ENCODE results near the gene EXTL1.
A peak's percentile ranks its signal among the peaks of the same experiment; 100 is the strongest.

EXTL1 gene

GRCh38 chr1:26029054-26029863 lies 7.7 kb downstream of the EXTL1 start:
- peaks cover 1 to 2% of the 10 kb centered on the region in 2 donors for H3K4me1 ChIP-seq (ENCODE audit: control insufficient read depth in 2 of 2, insufficient read depth in 1 of 2, low read depth in 1 of 2, low read length in 2 of 2)
- no peaks in the 10 kb centered on the region for H3K9me3 ChIP-seq (replicated peaks in 1 of 2; ENCODE audit: control insufficient read depth in 2 of 2, insufficient read depth in 1 of 2, low read depth in 1 of 2, low read length in 2 of 2)
- no peak overlapping the region for H3K4me2 ChIP-seq (ENCODE audit: insufficient read depth, low read length, poor library complexity, severe bottlenecking)
- no peak overlapping the region for H4K91ac ChIP-seq (ENCODE audit: low read depth, low read length, poor library complexity)
- WGBS, 2 donors (ENCODE audit: extremely low coverage in 2 of 2, insufficient read length in 2 of 2, insufficient replicate concordance in 1 of 2), result no CpG with 5 or more reads among the region's 15 CpGs
- no peak overlapping the region for H3K9ac ChIP-seq (ENCODE audit: low read depth, low read length, poor library complexity)
- peak overlapping the region; percentile 59 for H3K18ac ChIP-seq (ENCODE audit: low read length)
- H3K79me1 ChIP-seq (ENCODE audit: low read depth, low read length), result no peaks in the 10 kb centered on the region
- H3K14ac ChIP-seq (ENCODE audit: low read length), result peak overlapping the region; percentile 87
- no peak overlapping the region for H2BK5ac ChIP-seq (ENCODE audit: low read length)
- H3K27ac ChIP-seq (replicated peaks; ENCODE audit: low read length), result no peak overlapping the region
- DNase-seq (ENCODE audit: low spot score), result no peak
- peak overlapping the region; percentile 44 for H3K23ac ChIP-seq (ENCODE audit: low read depth, low read length, poor library complexity)
- no peak overlapping the region for H2BK120ac ChIP-seq (ENCODE audit: low read depth, low read length)
- H2AK5ac ChIP-seq (ENCODE audit: low read depth, low read length), result peak overlapping the region; percentile 63
- H2AFZ ChIP-seq (ENCODE audit: low read length), result no peak overlapping the region
- no peak overlapping the region for H3K4ac ChIP-seq (ENCODE audit: low read length)
- H3K36me3 ChIP-seq (replicated peaks in 1 of 2; ENCODE audit: control insufficient read depth in 2 of 2, insufficient read depth in 2 of 2, low read length in 2 of 2), result no peaks in the 10 kb centered on the region
- peaks cover 0 to 17% (median 3%) of the 10 kb centered on the region in 3 experiments for H3K27me3 ChIP-seq (ENCODE audit: control insufficient read depth in 3 of 3, insufficient read depth in 3 of 3, low read depth in 1 of 3, low read length in 3 of 3)
- H4K8ac ChIP-seq (ENCODE audit: low read depth, low read length), result no peak overlapping the region
- no peak overlapping the region for H2BK12ac ChIP-seq (ENCODE audit: low read length)
- H3K4me3 ChIP-seq (ENCODE audit: low read length in 2 of 2), result no peak overlapping the region
- H2BK15ac ChIP-seq (ENCODE audit: low read length), result no peak overlapping the region

GRCh38 chr1:26029864-26030481 lies 8.4 kb downstream of the EXTL1 start:
- Histone ChIP-seq H3K9ac (ENCODE audit: low read depth, low read length, poor library complexity) (no peak overlapping the region), H3K4me3 (ENCODE audit: low read length in 2 of 2) (no peak overlapping the region), H2BK12ac (ENCODE audit: low read length) (no peak overlapping the region), H3K79me1 (ENCODE audit: low read depth, low read length) (no peaks in the 10 kb centered on the region), H3K27ac (replicated peaks; ENCODE audit: low read length) (no peak overlapping the region), H2BK15ac (ENCODE audit: low read length) (no peak overlapping the region), H3K18ac (ENCODE audit: low read length) (no peak overlapping the region), H4K91ac (ENCODE audit: low read depth, low read length, poor library complexity) (no peak overlapping the region), H4K8ac (ENCODE audit: low read depth, low read length) (no peak overlapping the region), H2AFZ (ENCODE audit: low read length) (no peak overlapping the region), H2AK5ac (ENCODE audit: low read depth, low read length) (no peak overlapping the region), H3K27me3 (ENCODE audit: control insufficient read depth in 3 of 3, insufficient read depth in 3 of 3, low read depth in 1 of 3, low read length in 3 of 3) (peaks cover 0 to 17% (median 8%) of the 10 kb centered on the region in 3 experiments), H2BK5ac (ENCODE audit: low read length) (peak overlapping the region; percentile 46), H3K9me3 (replicated peaks in 1 of 2; ENCODE audit: control insufficient read depth in 2 of 2, insufficient read depth in 1 of 2, low read depth in 1 of 2, low read length in 2 of 2) (no peaks in the 10 kb centered on the region), H3K14ac (ENCODE audit: low read length) (no peak overlapping the region), H3K4me1 (ENCODE audit: control insufficient read depth in 2 of 2, insufficient read depth in 1 of 2, low read depth in 1 of 2, low read length in 2 of 2) (peaks cover 5 to 7% of the 10 kb centered on the region in 2 donors), H3K23ac (ENCODE audit: low read depth, low read length, poor library complexity) (no peak overlapping the region), H3K36me3 (replicated peaks in 1 of 2; ENCODE audit: control insufficient read depth in 2 of 2, insufficient read depth in 2 of 2, low read length in 2 of 2) (no peaks in the 10 kb centered on the region), H2BK120ac (ENCODE audit: low read depth, low read length) (no peak overlapping the region), H3K4ac (ENCODE audit: low read length) (no peak overlapping the region), H3K4me2 (ENCODE audit: insufficient read depth, low read length, poor library complexity, severe bottlenecking) (no peak overlapping the region)
- WGBS, 2 donors (ENCODE audit: extremely low coverage in 2 of 2, insufficient read length in 2 of 2, insufficient replicate concordance in 1 of 2), result no CpG with 5 or more reads among the region's 7 CpGs
- DNase-seq (ENCODE audit: low spot score), result no peak

DNA sequence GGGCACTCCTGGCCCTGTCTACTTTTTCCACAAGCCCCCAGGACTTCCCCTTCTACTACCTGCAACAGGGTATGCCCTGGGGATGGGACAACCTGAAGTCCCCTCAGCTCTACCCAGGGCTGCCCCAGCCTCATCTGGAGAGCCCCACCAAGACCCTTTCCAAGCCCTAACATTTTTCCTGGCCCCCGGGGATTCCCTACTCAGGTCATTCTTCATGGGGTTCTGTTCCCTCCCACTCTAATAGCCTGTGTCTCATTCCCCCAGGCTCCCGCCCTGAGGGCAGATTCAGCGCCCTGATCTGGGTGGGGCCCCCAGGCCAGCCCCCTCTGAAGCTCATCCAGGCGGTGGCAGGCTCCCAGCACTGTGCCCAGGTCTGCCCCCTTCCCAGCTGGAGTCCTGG lies 9.6 kb downstream of the EXTL1 start:
- H3K9me3 ChIP-seq (replicated peaks in 1 of 2; ENCODE audit: control insufficient read depth in 2 of 2, insufficient read depth in 1 of 2, low read depth in 1 of 2, low read length in 2 of 2), result no peaks in the 10 kb centered on the region
- no peak overlapping the region for H2AK5ac ChIP-seq (ENCODE audit: low read depth, low read length)
- WGBS, 2 donors (ENCODE audit: extremely low coverage in 2 of 2, insufficient read length in 2 of 2, insufficient replicate concordance in 1 of 2), result no CpG with 5 or more reads among the region's 4 CpGs
- no peak overlapping the region for H3K18ac ChIP-seq (ENCODE audit: low read length)
- no peaks in the 10 kb centered on the region for H3K79me1 ChIP-seq (ENCODE audit: low read depth, low read length)
- H2BK15ac ChIP-seq (ENCODE audit: low read length), result no peak overlapping the region
- DNase-seq (ENCODE audit: low spot score), result no peak
- H2BK120ac ChIP-seq (ENCODE audit: low read depth, low read length), result no peak overlapping the region
- no peak overlapping the region for H3K9ac ChIP-seq (ENCODE audit: low read depth, low read length, poor library complexity)
- no peak overlapping the region for H3K14ac ChIP-seq (ENCODE audit: low read length)
- no peak overlapping the region for H2AFZ ChIP-seq (ENCODE audit: low read length)
- H4K8ac ChIP-seq (ENCODE audit: low read depth, low read length), result no peak overlapping the region
- H3K4me2 ChIP-seq (ENCODE audit: insufficient read depth, low read length, poor library complexity, severe bottlenecking), result no peak overlapping the region
- no peak overlapping the region for H3K27ac ChIP-seq (replicated peaks; ENCODE audit: low read length)
- no peaks in the 10 kb centered on the region for H3K36me3 ChIP-seq (replicated peaks in 1 of 2; ENCODE audit: control insufficient read depth in 2 of 2, insufficient read depth in 2 of 2, low read length in 2 of 2)
- H3K23ac ChIP-seq (ENCODE audit: low read depth, low read length, poor library complexity), result no peak overlapping the region
- H4K91ac ChIP-seq (ENCODE audit: low read depth, low read length, poor library complexity), result no peak overlapping the region
- H2BK5ac ChIP-seq (ENCODE audit: low read length), result peak overlapping the region; percentile 46
- H3K4ac ChIP-seq (ENCODE audit: low read length), result no peak overlapping the region
- peaks cover 7 to 8% of the 10 kb centered on the region in 2 donors for H3K4me1 ChIP-seq (ENCODE audit: control insufficient read depth in 2 of 2, insufficient read depth in 1 of 2, low read depth in 1 of 2, low read length in 2 of 2)
- no peak overlapping the region for H3K4me3 ChIP-seq (ENCODE audit: low read length in 2 of 2)
- H3K27me3 ChIP-seq (ENCODE audit: control insufficient read depth in 3 of 3, insufficient read depth in 3 of 3, low read depth in 1 of 3, low read length in 3 of 3), result peaks cover 0 to 12% (median 8%) of the 10 kb centered on the region in 3 experiments
- no peak overlapping the region for H2BK12ac ChIP-seq (ENCODE audit: low read length)

GRCh38 chr1:26031611-26032220 lies 10.1 kb downstream of the EXTL1 start:
- no peak overlapping the region for H3K4me3 ChIP-seq (ENCODE audit: low read length in 2 of 2)
- no peaks in the 10 kb centered on the region for H3K36me3 ChIP-seq (replicated peaks in 1 of 2; ENCODE audit: control insufficient read depth in 2 of 2, insufficient read depth in 2 of 2, low read length in 2 of 2)
- no peak overlapping the region for H3K4me2 ChIP-seq (ENCODE audit: insufficient read depth, low read length, poor library complexity, severe bottlenecking)
- no peak overlapping the region for H4K91ac ChIP-seq (ENCODE audit: low read depth, low read length, poor library complexity)
- H2BK120ac ChIP-seq (ENCODE audit: low read depth, low read length), result no peak overlapping the region
- H2AFZ ChIP-seq (ENCODE audit: low read length), result no peak overlapping the region
- peak overlapping the region; percentile 46 for H2BK5ac ChIP-seq (ENCODE audit: low read length)
- H3K4me1 ChIP-seq (ENCODE audit: control insufficient read depth in 2 of 2, insufficient read depth in 1 of 2, low read depth in 1 of 2, low read length in 2 of 2), result peaks cover 9 to 12% of the 10 kb centered on the region in 2 donors
- no peak overlapping the region for H2BK15ac ChIP-seq (ENCODE audit: low read length)
- no peak for DNase-seq (ENCODE audit: low spot score)
- H3K4ac ChIP-seq (ENCODE audit: low read length), result no peak overlapping the region
- no peak overlapping the region for H4K8ac ChIP-seq (ENCODE audit: low read depth, low read length)
- no peak overlapping the region for H3K14ac ChIP-seq (ENCODE audit: low read length)
- no peaks in the 10 kb centered on the region for H3K79me1 ChIP-seq (ENCODE audit: low read depth, low read length)
- no peaks in the 10 kb centered on the region for H3K9me3 ChIP-seq (replicated peaks in 1 of 2; ENCODE audit: control insufficient read depth in 2 of 2, insufficient read depth in 1 of 2, low read depth in 1 of 2, low read length in 2 of 2)
- H2BK12ac ChIP-seq (ENCODE audit: low read length), result no peak overlapping the region
- no peak overlapping the region for H2AK5ac ChIP-seq (ENCODE audit: low read depth, low read length)
- no CpG with 5 or more reads among the region's 3 CpGs for WGBS, 2 donors (ENCODE audit: extremely low coverage in 2 of 2, insufficient read length in 2 of 2, insufficient replicate concordance in 1 of 2)
- H3K23ac ChIP-seq (ENCODE audit: low read depth, low read length, poor library complexity), result no peak overlapping the region
- peaks cover 0 to 12% (median 9%) of the 10 kb centered on the region in 3 experiments for H3K27me3 ChIP-seq (ENCODE audit: control insufficient read depth in 3 of 3, insufficient read depth in 3 of 3, low read depth in 1 of 3, low read length in 3 of 3)
- H3K18ac ChIP-seq (ENCODE audit: low read length), result no peak overlapping the region
- H3K9ac ChIP-seq (ENCODE audit: low read depth, low read length, poor library complexity), result no peak overlapping the region
- H3K27ac ChIP-seq (replicated peaks; ENCODE audit: low read length), result no peak overlapping the region

Measured in neuronal stem cell (in vitro differentiated cells).